GM23338 (cell line): ENCODE measurements around the gene PACS2. TPM values are rescaled to one million over a fixed set of nuclear protein-coding genes. Genes with fewer than 3 reads are reported as not detected.

Experiments used
- ATAC-seq: fragments of 200-7000 bp; cut with Tn5 transposase; 3 replicates; pipeline ENCODE4 v1.9.1; 2020
- DNase-seq: peaks from one replicate; pipeline ENCODE4 v3.0.0-alpha.2; 2015; ENCODE audit warnings: low spot score
- H2AFZ ChIP-seq: fragments of 200-600 bp; sonication (generic); 2 replicates; pipeline ENCODE4 v1.8.0; 2016; ENCODE audit warnings: antibody characterized with exemption, mild to moderate bottlenecking, moderate library complexity
- H3F3A ChIP-seq: fragments of 200-600 bp; sonication (generic); replicated peaks from 2 replicates; pipeline ENCODE4 v1.8.0; 2017; ENCODE audit warnings: antibody characterized with exemption, mixed run types, low read depth
- H3K27ac ChIP-seq: fragments of 200-600 bp; sonication (generic); 2 replicates; pipeline ENCODE4 v1.6.1; 2016; ENCODE audit warnings: low read depth
- H3K27me3 ChIP-seq: fragments of 200-600 bp; sonication (generic); 2 replicates; pipeline ENCODE4 v1.8.0; 2016; ENCODE audit warnings: mild to moderate bottlenecking, mixed run types, moderate library complexity; ENCODE audit not compliant: insufficient read depth
- H3K36me3 ChIP-seq: fragments of 200-600 bp; sonication (generic); 2 replicates; pipeline ENCODE4 v1.8.0; 2016; ENCODE audit warnings: mild to moderate bottlenecking; ENCODE audit not compliant: insufficient read depth
- H3K4me1 ChIP-seq: fragments of 200-600 bp; sonication (generic); 2 replicates; pipeline ENCODE4 v1.8.0; 2016; ENCODE audit warnings: mild to moderate bottlenecking, moderate library complexity; ENCODE audit not compliant: insufficient read depth
- H3K4me2 ChIP-seq: fragments of 200-600 bp; sonication (generic); 2 replicates; pipeline ENCODE4 v1.7.1; 2017; ENCODE audit warnings: mixed run types
- H3K4me3 ChIP-seq: fragments of 200-600 bp; sonication (generic); 2 replicates; pipeline ENCODE4 v1.6.1; 2016; ENCODE audit warnings: mixed run types
- H3K79me2 ChIP-seq: fragments of 200-600 bp; sonication (generic); replicated peaks from 2 replicates; pipeline ENCODE4 v1.8.0; 2017; ENCODE audit warnings: mild to moderate bottlenecking; ENCODE audit not compliant: insufficient read depth
- H3K9me2 ChIP-seq: fragments of 200-600 bp; sonication (generic); 2 replicates; pipeline ENCODE4 v1.8.0; 2017; ENCODE audit not compliant: insufficient read depth
- H4K20me1 ChIP-seq: fragments of 200-600 bp; sonication (generic); replicated peaks from 2 replicates; pipeline ENCODE4 v1.8.0; 2017; ENCODE audit warnings: mild to moderate bottlenecking; ENCODE audit not compliant: insufficient read depth
- H3K27ac Mint-ChIP-seq: 2 replicates; pipeline ENCODE4 v1.8.0; 2020; ENCODE audit warnings: inconsistent platforms, mild to moderate bottlenecking, moderate library complexity, mixed read lengths
- H3K27me3 Mint-ChIP-seq: 3 replicates; pipeline ENCODE4 v1.8.0; 2022; ENCODE audit warnings: low read depth, mild to moderate bottlenecking, moderate library complexity, mixed read lengths, inconsistent platforms; ENCODE audit not compliant: insufficient read depth, poor library complexity
- H3K36me3 Mint-ChIP-seq: 3 replicates; pipeline ENCODE4 v1.8.0; 2021; ENCODE audit warnings: low read depth, mild to moderate bottlenecking, inconsistent platforms, moderate library complexity, mixed read lengths
- H3K4me1 Mint-ChIP-seq: 3 replicates; pipeline ENCODE4 v1.8.0; 2020; ENCODE audit warnings: mild to moderate bottlenecking, inconsistent platforms, mixed read lengths
- H3K4me3 Mint-ChIP-seq: 3 replicates; pipeline ENCODE4 v1.8.0; 2021; ENCODE audit warnings: moderate library complexity, mild to moderate bottlenecking, inconsistent platforms, mixed read lengths
- H3K9me3 Mint-ChIP-seq: 3 replicates; pipeline ENCODE4 v1.8.0; 2020; ENCODE audit warnings: moderate library complexity, mild to moderate bottlenecking, inconsistent platforms, mixed read lengths
- CREB1 ChIP-seq: fragments of 250-450 bp; sonication (Bioruptor Pico); IDR thresholded peaks from 2 replicates; pipeline ENCODE4 v1.5.0; 2020; ENCODE audit warnings: low read depth, mild to moderate bottlenecking, moderate library complexity
- EZH2 ChIP-seq: fragments of 200-600 bp; sonication (generic); IDR thresholded peaks from one replicate; pipeline ENCODE4 v1.8.0; 2017; ENCODE audit warnings: antibody characterized with exemption, mild to moderate bottlenecking, low read depth; ENCODE audit not compliant: unreplicated experiment
- EZH2phosphoT487 ChIP-seq: fragments of 200-600 bp; sonication (generic); IDR thresholded peaks from one replicate; pipeline ENCODE4 v1.8.1; 2018; ENCODE audit warnings: antibody characterized with exemption; ENCODE audit not compliant: unreplicated experiment
- JUNB ChIP-seq: IDR thresholded peaks from one replicate; pipeline ENCODE4 v1.6.1; 2016; ENCODE audit warnings: antibody characterized with exemption; ENCODE audit not compliant: unreplicated experiment
- NANOG ChIP-seq: IDR thresholded peaks from 2 replicates; pipeline ENCODE4 v1.6.1; 2016; ENCODE audit warnings: antibody characterized with exemption, borderline replicate concordance
- STAT1 ChIP-seq: IDR thresholded peaks from one replicate; pipeline ENCODE4 v1.6.1; 2016; ENCODE audit warnings: antibody characterized with exemption; ENCODE audit not compliant: unreplicated experiment
- ZNF114 ChIP-seq: fragments of 250-450 bp; sonication (Bioruptor Pico); IDR thresholded peaks from 2 replicates; pipeline ENCODE4 v1.5.0; 2020; ENCODE audit warnings: mild to moderate bottlenecking, moderate library complexity
- ZNF331 ChIP-seq: fragments of 250-450 bp; sonication (Bioruptor Pico); IDR thresholded peaks from 2 replicates; pipeline ENCODE4 v1.5.0; 2020; ENCODE audit warnings: low read depth, mild to moderate bottlenecking, moderate library complexity
- polyA plus RNA-seq: library from polyadenylated mRNA; unstranded; fragments of >200 nt; fragmentation: Nextera tagmentation; extraction: Ambion mirVana; gene quantifications from 2 replicates; pipeline ENCODE4 v1.2.1, GENCODE V29; 2016
- total RNA-seq: library from RNA; depleted of rRNA; stranded (reverse); fragments of >200 nt; shearing (Covaris generic); gene quantifications from 2 replicates; pipeline ENCODE4 v1.2.3, GENCODE V29; 2014
- TF ChIP-seq, protein P1 (sequence below): IDR thresholded peaks from one replicate; pipeline ENCODE4 v1.6.1; 2018; ENCODE audit warnings: antibody characterized with exemption; ENCODE audit not compliant: unreplicated experiment
- TF ChIP-seq, protein P2 (sequence below): IDR thresholded peaks from 2 replicates; pipeline ENCODE4 v1.6.1; 2016; ENCODE audit warnings: antibody characterized with exemption

Gene PACS2
- total and polyA plus RNA-seq, 2 experiments from 2014 or later: 22.5 to 79.0 TPM

DNA sequence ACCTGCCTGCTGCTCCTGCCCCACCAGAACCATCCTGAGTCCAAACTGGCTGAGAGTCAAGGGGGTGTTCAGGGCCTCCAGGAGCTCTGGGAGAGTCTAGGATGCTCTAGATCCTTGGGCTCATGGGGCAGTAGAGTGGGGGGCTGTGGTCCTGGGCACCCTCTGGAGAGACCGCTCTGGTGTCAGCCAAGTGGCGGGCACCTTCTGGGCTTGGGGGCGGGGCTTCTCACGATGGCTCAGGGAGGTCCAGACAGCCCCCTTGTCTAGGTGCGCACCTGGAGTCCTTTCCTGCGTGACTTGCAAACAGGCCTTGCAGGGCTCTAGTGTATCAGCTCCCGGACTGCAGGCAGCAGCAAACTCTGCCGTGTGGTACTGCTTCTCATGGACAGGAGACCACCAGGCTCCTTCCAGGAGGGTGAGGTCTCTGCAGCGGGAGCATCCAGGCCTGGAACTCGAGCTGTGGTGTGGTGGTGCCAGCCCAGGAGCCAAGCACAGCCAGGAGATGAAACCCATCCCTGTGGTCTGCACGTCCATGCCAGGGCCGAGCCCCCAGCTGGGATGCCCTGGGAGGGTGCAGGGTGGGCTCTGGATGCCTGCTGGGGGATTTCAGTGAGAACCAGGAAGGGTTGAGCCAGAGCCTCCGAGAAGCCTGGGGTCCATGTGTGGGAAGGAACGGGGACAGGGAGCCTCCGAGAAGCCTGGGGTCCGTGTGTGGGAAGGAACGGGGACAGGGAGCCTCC lies 15.0 kb downstream of the PACS2 start:
- H3K27ac Mint-ChIP-seq: peak overlapping the region; percentile 67; the same call in 1 of the 2 replicates

DNA sequence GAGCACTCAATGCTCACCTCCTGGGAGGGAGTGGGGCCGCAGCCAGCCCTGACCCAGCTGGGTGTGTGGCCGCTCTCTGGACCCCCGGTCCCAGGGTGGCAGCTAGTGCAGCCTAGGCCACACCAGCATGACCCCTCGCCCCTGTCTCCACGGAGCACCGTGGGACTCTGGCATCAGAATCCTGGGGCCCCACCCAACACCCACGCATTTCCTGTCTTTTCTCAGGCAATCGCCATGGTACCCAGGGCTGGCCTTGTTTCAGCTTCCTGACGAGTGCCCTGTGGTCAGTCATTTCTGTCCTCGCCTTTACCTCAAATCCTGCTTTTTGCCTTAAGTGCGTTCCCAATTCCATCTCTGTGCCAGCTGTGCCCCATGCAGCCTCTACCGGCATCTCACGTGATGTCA lies 15.9 kb downstream of the PACS2 start:
- Histone ChIP-seq H3K79me2 (peaks cover 78% of the 10 kb centered on the region), H2AFZ (no peak overlapping the region), H3F3A (no peaks in the 10 kb centered on the region), H3K4me1 (peaks cover 37% of the 10 kb centered on the region), H3K27me3 (no peaks in the 10 kb centered on the region), H3K4me2 (peak overlapping the region; percentile 65), H4K20me1 (peaks cover 38% of the 10 kb centered on the region), H3K9me2 (no peaks in the 10 kb centered on the region), H3K27ac (no peak overlapping the region), H3K36me3 (no peaks in the 10 kb centered on the region), H3K4me3 (0 out of 2 replicates have a peak overlapping the region, but pooled peaks have one; percentile 20)
- DNase-seq (no peak), ATAC-seq (no peak)
- Mint-ChIP-seq H3K4me1 (peaks cover 53% of the 10 kb centered on the region), H3K4me3 (no peak overlapping the region; the same call in 2 of the 3 replicates), H3K9me3 (peaks cover 3% of the 10 kb centered on the region), H3K27ac (no peak overlapping the region), H3K36me3 (peaks cover 4% of the 10 kb centered on the region; the same call in 1 of the 3 replicates), H3K27me3 (peaks cover 18% of the 10 kb centered on the region)
- TF ChIP-seq, protein P1, sequence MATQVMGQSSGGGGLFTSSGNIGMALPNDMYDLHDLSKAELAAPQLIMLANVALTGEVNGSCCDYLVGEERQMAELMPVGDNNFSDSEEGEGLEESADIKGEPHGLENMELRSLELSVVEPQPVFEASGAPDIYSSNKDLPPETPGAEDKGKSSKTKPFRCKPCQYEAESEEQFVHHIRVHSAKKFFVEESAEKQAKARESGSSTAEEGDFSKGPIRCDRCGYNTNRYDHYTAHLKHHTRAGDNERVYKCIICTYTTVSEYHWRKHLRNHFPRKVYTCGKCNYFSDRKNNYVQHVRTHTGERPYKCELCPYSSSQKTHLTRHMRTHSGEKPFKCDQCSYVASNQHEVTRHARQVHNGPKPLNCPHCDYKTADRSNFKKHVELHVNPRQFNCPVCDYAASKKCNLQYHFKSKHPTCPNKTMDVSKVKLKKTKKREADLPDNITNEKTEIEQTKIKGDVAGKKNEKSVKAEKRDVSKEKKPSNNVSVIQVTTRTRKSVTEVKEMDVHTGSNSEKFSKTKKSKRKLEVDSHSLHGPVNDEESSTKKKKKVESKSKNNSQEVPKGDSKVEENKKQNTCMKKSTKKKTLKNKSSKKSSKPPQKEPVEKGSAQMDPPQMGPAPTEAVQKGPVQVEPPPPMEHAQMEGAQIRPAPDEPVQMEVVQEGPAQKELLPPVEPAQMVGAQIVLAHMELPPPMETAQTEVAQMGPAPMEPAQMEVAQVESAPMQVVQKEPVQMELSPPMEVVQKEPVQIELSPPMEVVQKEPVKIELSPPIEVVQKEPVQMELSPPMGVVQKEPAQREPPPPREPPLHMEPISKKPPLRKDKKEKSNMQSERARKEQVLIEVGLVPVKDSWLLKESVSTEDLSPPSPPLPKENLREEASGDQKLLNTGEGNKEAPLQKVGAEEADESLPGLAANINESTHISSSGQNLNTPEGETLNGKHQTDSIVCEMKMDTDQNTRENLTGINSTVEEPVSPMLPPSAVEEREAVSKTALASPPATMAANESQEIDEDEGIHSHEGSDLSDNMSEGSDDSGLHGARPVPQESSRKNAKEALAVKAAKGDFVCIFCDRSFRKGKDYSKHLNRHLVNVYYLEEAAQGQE: no peak
- no peak for TF ChIP-seq ZNF114
- TF ChIP-seq EZH2phosphoT487: no peak
- no peak for TF ChIP-seq ZNF331 (CRISPR knock-in tag)
- no peak for TF ChIP-seq CREB1
- TF ChIP-seq NANOG: no peak
- TF ChIP-seq STAT1: no peak
- TF ChIP-seq, protein P2, sequence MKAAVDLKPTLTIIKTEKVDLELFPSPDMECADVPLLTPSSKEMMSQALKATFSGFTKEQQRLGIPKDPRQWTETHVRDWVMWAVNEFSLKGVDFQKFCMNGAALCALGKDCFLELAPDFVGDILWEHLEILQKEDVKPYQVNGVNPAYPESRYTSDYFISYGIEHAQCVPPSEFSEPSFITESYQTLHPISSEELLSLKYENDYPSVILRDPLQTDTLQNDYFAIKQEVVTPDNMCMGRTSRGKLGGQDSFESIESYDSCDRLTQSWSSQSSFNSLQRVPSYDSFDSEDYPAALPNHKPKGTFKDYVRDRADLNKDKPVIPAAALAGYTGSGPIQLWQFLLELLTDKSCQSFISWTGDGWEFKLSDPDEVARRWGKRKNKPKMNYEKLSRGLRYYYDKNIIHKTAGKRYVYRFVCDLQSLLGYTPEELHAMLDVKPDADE: no peak
- TF ChIP-seq JUNB: no peak
- TF ChIP-seq EZH2: no peak

More for the DNA sequence above, 15.0 kb downstream of the PACS2 start:
- Histone ChIP-seq H2AFZ (no peak overlapping the region), H3K27me3 (no peaks in the 10 kb centered on the region), H3K9me2 (no peaks in the 10 kb centered on the region), H3F3A (no peaks in the 10 kb centered on the region), H4K20me1 (peaks cover 39% of the 10 kb centered on the region), H3K79me2 (peaks cover 77% of the 10 kb centered on the region), H3K4me2 (no peak overlapping the region), H3K36me3 (no peaks in the 10 kb centered on the region), H3K4me1 (peaks cover 40% of the 10 kb centered on the region), H3K4me3 (no peak overlapping the region), H3K27ac (no peak overlapping the region)
- DNase-seq: no peak
- Mint-ChIP-seq H3K9me3 (peaks cover 3% of the 10 kb centered on the region), H3K4me3 (no peak overlapping the region; the same call in 2 of the 3 replicates), H3K27me3 (peaks cover 17% of the 10 kb centered on the region), H3K36me3 (peaks cover 4% of the 10 kb centered on the region; the same call in 1 of the 3 replicates), H3K4me1 (peaks cover 59% of the 10 kb centered on the region)
- TF ChIP-seq EZH2phosphoT487: no peak
- TF ChIP-seq NANOG: no peak
- no peak for ATAC-seq
